ENCODE measurements around the gene THAP3.

DNA sequence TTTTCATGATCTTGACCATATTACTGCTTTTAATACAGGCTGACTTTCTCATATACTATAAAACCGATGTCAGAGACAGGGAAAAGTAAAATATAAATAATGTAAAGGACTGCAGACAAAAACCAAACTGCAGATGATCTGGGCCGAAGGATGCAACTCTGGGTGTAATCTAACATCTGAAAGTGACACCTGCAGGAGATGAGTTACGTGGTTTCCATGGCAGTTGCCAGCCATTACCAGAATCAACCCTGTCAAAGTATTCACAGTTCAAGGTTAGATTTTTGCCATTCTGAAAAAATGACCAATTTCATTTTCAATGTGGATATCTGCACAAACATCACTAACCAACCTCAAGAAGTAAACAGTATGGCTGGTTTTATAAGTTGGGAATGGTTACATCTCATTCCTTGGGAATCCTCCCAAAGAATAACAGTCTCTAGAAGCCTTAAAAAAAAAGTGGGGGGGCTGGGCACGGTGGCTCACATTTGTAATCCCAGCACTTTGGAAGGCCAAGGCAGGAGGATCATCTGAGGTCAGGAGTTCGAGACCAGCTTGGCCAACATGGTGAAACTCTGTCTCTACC lies 49.2 kb downstream of the THAP3 start:
- TF ChIP-seq CTCF (IDR thresholded peaks at IDR 0.05; ENCODE audit: borderline replicate concordance, extremely low read depth, low read length, poor library complexity, severe bottlenecking) (no peak), EZH2 (IDR thresholded peaks at IDR 0.05; ENCODE audit: borderline replicate concordance, low read depth, low read length, severe bottlenecking) (no peak)

Measured in DND-41 (cell line).